Endothelial cell of umbilical vein (primary cell): ENCODE results near the gene OTUD6A.

Experiments used
- CTCF ChIP-seq, 2 donors: IDR thresholded peaks; 1 replicate in 1 of 2; 2 replicates in 1 of 2; pipeline ENCODE4 v1.5.1; 2011; ENCODE audit warnings: low read length in 2 of 2, mild to moderate bottlenecking in 2 of 2, moderate library complexity in 2 of 2, control low read depth in 1 of 2, inconsistent platforms in 1 of 2, low read depth in 1 of 2; ENCODE audit not compliant: insufficient read depth in 1 of 2; ENCODE audit errors: extremely low read depth in 1 of 2
- MAX ChIP-seq: IDR thresholded peaks from 2 replicates; pipeline ENCODE4 v1.6.1; 2011; ENCODE audit not compliant: insufficient read depth, insufficient read length

- no peak for TF ChIP-seq MAX
- no peak for TF ChIP-seq CTCF (IDR thresholded peaks at IDR 0.05; ENCODE audit: extremely low read depth in 1 of 2, insufficient read depth in 1 of 2, low read depth in 1 of 2, low read length in 2 of 2)
These were observed 45.7 kb upstream of the OTUD6A start for GRCh38 chrX:70016513-70016912.
